Activated CD4-positive, alpha-beta T cell treated with anti-CD3 and anti-CD28 coated beads for 24 hours (primary cell): ENCODE measurements around the gene HSPE1.
"Not testable (repeated sequence)": the region's sequence is repeated elsewhere in the genome, so short reads cannot be mapped to it uniquely, and the experiment has no call there.

Source experiments
- DNase-seq, 2 donors: peaks; one replicate each; pipeline ENCODE4 v3.0.0-alpha.2; 2020; ENCODE audit warnings: low read depth in 2 of 2

Gene HSPE1

DNA sequence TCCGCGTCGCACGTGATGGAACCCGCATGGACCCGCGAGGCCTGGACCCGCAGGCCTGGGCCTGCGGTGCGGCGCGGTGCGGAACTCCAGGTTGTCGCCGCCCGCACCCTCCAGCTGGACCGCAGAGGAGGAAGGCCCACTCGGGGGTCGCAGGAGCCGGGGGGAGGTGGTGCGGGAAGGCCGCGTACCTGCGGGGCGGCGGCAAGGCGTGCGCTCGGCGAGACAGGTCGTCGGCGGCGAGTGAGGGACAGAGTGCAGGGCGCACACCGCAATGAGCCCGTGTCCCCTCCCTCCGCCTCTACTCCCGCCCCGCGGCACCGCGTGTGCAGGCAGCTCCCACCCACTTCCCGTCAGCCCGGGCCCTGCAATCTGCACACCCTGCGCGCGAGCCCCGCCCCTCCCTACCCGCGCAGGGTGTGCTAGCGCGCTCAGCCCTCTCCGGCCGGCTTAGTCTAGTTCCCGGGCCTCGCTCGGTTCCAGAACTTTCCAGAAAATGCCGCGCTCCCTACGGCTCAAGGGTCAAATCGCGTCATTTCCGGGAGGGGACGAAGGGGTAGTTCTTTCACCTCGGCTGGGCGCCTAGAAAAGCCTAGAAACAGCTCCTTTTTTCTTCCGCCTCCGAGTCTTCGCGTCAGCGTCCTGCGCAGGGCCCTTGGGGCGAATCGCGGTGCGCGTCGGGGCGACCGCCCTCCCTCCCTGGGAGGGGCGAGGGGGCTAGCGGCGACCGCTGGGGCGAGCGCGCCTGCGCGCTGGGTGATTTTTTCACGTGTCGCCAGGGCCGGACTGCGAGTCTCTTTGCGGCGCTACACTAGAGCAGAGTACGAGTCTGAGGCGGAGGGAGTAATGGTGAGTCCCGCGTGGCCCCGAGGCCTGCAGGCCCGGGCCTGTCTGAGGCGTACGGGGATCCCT lies at the start of gene HSPE1, which contains the start of gene HSPD1:
Gene HSPE1 (plus strand): TSS at position 786 of the 909 bp plus-strand sequence. CDS start 58 bp downstream, at position 844.
Gene HSPD1 (minus strand): TSS at position 247 of the 909 bp plus-strand sequence. CDS start 992 bp downstream, outside the sequence.
- DNase-seq, result peak; percentile 96 to 97

DNA sequence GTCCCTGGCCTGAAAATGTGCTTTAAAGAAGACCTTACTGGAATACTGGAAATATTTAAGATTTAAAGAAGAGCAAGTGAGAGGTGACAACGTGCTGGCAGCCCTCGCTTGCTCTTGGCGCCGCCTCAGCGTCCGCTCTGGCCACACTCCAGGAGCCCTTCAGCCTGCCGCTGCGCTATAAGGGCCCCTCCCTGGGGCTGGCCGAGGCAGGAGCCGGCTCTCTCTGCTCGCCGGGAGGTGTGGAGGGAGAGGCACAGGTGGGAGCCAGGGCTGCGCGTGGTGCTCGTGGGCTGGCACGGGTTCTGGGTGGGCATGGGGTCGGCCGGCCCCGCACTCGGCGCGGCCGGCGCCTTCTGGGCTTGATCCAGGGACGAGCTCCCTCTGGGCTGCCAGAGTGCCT lies 49.7 kb upstream of the HSPE1 start:
- DNase-seq, result no peak

DNA sequence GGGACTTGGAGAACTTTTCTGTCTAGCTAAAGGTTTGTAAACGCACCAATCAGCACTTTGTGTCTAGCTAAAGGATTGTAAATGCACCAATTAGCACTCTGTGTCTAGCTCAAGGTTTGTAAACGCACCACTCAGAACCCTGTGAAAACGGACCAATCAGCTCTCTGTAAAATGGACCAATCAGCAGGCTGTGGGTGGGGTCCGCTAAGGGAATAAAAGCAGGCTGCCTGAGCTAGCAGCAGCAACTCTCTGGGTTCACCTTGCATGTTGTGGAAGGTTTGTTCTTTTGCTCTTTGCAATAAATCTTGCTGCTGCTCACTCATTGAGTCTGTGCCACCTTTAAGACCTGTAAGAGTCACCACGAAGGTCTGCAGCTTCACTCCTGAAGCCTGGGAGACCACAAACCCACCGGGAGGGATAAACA lies 49.2 kb upstream of the HSPE1 start:
- DNase-seq, result not testable (repeated sequence)

DNA sequence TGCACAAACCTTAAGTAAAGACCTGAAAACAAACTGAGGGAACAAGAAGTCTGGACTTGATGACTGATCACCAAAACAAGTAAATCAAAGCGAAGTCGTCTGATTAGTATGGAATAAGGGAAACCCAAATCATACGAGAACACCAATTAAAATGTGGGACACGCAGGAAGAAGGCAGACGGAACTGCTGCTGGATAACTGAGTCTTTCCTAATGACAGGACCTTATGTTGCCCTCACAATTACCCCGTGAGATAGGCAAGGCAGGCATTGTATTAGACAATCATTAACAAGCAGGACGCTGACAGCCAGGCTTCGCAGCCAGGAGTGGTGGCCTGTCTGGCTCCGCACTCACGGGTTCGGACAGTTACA lies 47.4 kb upstream of the HSPE1 start:
- DNase-seq, result no peak

DNA sequence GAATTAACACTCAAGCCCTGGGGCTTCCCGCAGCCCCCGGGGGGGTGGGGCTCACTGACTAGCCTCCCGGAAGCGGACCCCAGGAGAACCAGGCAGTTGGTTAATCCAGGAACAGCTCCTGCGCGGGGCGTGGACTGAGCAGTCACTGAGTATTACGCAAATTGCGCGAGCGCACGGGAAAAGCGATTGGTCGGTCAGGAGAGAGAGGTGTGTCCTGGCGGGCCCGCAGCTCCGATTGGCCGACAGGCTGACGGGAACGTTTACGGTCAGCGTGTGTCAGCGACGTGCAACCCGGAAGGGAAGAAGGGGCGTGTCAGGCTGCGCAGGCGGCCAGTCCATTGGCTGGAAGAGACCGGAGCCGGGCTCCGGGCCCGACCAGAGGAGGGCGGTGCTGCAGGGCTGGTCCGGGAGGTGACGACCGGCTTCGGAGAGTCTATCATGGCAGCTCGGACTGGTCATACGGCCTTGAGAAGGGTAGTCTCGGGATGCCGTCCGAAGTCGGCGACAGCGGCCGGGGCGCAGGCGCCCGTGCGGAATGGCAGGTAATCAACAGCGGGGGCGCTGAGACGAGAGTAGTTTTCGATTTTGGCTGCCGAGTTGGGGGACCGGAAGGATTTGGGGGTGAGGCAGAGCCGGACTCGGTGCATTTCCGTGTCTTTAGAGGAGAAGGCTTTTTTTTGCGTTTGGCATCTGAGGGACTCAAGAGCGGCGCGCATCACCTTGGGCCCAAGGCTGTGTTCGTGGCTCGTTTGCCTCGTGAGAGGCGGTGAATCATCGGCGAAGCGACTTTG lies 46.9 kb upstream of the HSPE1 start, which contains the start of gene COQ10B:
Gene COQ10B (plus strand): TSS at position 430 of the 791 bp plus-strand sequence. CDS start 9 bp downstream, at position 439.
- peak; percentile 95 for DNase-seq

DNA sequence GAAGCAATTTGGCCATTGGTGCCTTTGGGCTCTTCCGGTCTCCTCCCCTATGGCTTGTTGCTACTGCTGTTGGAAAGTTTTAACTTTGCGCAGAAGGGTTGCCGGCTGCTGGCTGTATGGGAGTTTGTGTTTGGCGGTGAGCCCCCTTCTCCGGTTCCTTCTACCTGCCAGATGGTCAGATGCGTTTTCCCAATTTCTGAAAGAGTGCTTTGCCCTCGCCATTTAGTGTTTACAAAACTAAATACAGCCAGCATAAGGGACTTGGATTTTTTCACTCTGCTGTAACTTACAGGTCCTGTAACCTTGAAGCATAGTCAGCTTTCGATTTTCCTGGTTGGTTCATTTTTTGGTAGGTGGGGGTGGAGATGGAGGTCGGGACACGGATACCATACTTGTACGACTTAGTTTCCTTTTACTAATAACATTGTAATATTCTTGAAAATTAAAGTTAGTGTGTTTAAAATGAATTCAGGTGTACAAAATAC lies 46.2 kb upstream of the HSPE1 start:
- DNase-seq, result no peak

DNA sequence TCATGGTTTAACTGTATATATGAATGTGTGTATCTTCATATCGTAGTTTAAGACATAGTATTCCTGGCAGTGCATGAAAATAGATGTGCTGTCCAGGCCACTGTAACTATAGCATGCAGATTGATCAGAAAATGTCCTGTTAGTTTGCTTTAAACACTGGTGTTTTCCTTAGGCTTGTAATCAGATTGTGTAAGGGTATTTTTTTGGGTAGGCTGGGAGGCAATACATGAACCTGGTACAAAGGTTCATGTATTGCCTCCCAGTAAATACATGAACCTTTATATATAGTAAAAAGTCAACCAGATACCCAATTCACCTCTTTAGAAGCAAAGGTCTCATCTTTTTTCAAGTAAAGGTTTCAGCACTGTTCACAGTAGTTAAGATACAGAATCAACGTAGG lies 45.3 kb upstream of the HSPE1 start:
- DNase-seq, result no peak

DNA sequence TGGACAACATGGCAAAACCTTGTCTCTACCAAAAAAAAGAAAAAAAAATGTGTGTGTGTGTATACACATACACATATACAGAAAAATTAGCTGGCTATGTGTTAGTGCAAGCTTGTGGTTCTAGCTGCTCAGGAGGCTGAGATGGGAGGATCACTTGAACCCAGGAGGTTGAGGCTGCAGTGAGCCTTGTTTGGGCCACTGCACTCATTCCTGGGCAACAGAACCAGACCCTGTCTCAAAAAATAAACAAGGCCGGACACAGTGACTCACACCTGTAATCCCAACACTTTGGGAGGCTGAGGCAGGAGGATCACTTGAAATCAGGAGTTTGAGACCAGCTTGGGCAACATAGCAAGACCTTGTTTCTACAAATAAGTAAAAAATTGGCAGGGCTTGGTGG lies 44.8 kb upstream of the HSPE1 start:
- no peak for DNase-seq

DNA sequence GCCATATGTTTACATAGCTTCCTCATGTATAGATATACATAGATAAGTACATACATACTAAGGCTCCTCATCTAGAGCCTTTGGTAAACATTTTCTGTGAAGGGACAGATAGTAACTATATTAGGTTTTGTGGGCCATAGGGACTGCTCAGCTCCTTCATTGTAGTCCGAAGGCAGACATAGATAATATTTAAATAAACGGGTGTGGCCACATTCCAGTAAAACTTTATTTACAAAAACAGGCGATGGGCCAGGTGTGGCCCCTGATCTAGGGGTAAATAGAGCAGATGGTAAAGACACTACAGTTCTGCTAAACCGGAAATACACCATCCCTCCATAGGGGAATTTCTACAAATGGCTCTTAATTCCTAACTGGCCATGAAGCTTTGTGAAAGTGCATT lies 39.5 kb upstream of the HSPE1 start:
- no peak for DNase-seq

DNA sequence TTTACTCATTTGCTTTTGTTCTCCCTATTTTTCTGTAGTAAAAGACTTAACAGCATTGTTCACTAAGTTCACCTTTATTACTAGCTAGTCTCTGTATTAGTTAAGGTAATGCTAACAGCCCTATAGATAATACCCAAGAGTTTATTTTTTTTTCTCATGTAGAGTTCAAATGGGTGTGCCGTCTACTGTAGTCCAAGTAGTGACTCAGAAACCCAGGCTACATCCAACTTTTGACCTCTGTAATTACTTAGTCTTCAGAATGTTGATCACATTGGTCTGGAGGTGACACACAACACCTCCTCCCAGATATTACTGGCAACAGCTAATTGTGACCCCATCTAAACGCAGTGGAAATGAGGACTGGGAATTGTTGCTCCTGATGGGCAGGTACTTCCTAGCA lies 39.1 kb upstream of the HSPE1 start:
- DNase-seq, result no peak

DNA sequence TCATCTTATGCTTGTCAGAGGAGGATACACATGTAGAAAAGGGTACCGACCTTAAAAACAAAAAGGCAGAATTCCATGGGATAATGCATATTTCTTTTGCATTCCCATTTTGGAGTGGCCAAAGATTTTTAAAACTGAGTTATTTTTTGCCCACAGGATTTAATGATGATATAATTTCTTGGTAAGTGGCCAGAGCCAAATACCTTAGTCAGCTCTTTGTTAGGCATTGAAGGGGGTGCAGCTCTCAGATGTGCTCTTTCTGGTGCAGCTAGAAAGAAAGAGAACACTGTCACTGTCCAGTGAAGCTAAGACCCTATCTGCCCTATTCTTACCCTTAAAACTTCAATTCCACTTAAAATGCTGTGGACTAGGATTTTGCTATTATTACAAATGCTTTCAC lies 36.0 kb upstream of the HSPE1 start:
- no peak for DNase-seq

DNA sequence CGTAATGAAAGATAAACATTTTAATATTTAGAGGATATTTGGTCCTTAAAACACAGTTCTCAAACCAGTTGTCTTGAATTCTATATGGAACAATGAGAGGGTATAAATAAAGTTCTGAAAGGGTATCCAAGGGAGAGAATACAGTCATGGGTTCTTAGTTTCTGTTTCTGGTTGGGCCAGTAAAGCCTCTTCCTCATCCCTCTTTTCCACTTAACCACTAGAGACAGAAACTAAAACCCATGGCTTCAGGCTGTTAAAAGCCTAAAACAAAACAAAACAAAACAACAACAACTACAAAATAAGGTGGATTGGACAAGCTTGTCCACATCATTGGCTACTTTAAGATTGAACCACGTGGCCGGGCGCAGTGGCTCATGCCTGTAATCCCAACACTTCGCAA lies 28.0 kb upstream of the HSPE1 start:
- no peak for DNase-seq

DNA sequence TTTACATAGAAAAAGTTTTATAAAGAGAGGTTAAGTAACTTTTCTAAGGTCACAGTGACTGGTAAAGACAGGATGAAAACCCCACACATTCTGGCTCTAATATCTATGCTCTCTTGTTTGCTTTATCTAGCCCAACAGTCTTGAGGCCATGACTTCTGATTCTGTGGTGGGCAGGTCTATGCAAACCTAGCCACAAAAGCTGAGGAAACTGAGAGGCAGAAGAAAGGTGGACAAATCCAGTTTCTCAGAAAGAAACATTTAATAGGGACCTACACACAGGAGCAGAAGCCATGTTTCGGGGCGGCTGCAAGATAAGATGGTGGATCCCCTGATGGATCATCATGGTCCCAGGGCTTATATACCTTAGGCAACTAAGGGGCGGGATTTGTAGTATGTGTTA lies 22.4 kb upstream of the HSPE1 start:
- DNase-seq, result no peak

DNA sequence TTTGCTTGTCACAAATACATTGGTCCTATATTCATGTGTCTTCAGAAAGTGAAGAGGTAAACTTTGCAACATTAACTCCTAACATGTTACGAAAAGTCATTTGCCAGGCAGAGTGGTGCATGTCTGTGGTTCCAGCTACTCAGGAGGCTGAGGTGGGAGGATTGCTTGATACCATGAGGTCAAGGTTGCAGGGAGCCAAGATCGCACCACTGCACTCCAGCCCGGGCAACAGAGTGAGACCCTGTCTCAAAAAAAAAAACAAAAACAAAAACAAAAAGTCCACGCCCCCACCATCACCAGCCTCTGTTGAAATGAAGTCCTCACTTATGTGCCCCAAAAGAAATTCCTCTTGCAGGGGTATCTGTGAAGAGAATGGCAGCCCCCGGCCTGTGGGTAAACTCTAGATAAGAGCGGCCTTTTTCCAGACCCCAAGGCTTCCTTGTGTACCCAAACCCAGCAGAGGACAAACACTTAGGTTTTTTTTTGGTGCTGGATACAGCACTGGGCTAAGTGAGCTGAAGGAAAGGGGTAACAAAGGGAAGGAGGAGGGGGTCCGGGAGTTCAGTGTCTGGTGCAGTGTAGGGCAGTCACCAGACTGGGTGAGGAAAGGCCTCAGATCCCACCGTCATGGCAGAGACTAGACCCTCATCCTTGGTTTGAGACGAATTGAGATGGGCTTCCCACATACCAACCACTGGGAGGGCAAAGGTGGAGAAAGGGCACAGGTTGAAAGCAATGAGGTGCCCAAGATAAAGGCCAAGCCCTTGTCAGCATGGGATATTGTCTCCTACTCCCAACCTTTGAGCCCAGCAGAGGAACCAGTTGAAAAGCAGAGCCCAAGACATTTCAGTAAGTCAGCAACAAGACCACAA lies 19.8 kb upstream of the HSPE1 start:
- DNase-seq, result no peak

DNA sequence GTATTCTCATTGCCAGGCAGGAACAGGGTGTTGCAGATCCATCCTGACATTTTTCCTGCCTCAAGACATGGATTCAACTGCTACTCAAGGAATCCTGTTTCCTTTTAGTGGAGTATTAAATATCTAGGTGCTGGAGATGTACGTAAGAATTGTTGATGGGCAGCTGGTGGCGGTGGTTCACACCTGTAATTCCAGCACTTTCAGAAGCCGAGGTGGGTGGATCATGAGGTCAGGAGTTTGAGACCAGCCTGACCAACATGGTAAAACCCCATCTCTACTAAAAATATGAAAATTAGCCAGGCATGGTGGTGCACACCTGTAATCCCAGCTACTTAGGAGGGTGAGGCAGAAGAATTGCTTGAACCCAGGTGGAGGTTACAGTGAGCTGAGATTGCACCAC lies 15.9 kb upstream of the HSPE1 start:
- DNase-seq, result not testable (repeated sequence)

DNA sequence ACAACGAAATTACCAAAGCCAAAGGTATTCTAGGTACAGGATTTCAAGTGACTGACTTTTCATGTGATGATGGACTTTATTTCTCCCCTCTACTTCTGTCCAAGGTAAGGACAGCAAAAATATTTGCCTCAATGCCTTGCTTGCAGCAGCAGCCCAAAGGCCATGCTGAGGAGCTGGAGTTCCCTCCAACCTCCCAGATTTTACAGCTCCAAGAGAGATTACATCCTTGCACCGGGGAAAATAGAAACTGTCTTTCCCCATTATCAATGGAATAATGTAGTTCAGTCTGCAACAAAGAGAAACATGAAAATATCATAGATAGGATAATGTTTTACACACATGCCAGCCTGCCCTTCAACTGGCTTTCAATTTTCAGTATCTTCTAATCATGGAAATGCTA lies 14.0 kb upstream of the HSPE1 start:
- DNase-seq, result no peak

DNA sequence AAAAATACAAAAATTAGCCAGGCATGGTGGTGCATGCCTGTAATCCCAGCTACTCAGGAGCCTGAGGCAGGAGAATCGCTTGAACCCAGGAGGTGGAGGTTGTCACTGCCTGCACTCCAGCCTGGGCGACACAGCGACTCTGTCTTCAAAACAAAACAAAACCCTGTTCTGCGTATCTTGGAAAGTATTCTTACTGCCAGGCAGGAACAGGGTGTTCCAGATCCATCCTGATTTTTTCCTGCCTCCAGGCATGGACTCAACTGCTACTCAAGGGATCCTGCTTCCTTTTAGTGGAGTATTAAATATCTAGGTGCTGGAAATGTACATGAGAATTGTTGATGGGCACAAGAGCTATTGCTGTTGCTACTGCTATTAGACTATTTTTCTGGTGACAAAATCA lies 12.8 kb upstream of the HSPE1 start:
- DNase-seq, result no peak

DNA sequence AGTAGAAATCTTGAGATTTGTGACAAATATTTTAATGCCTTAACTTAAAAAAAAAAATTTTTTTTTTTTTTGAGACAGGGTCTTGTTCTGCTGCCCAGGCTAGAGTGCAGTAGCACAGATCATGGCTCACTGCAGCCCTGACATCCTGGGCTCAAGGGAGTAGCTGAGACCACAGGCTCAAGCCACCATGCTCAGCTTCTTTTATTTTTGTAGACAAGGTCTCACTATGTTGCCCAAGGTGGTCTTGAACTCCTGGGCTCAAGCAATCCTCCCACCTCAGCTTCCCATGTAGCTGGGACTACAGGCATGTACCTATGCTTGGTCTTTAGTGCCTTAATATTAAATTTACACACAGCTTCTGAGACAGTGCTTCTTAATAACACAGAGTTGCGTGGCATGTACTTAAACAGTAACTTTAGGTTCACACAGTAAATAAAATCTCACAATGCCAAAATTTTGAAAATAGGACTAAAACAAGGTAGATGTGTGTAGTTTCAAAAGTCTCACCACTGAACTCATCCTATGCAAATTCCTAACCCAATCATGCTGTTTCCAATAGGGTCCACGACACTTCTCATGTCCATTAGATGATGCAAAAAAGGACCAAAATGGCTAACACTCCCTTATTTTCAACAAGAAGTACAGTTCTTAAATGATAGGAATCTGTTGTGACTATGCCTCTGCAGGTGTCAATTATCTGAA lies 4.6 kb upstream of the HSPE1 start:
- DNase-seq, result no peak

DNA sequence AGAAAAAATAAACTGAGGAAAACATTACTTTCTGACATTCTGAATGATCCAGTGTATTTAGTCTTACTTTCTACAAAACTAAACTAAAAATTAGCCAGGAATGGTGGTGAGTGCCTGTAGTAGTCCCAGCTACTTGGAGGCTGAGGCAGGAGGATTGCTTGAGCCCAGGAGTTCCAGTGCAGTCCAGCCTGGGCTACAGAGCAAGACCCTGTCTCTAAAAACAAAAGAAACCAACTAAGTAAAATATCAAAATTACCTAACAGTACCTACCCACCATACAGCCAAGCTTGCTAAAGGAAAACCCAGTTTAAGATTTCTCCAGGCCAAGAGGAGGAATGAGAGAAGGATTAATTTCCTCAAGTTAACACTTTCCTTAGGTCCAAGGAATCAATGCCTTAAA lies 3.5 kb upstream of the HSPE1 start:
- no peak for DNase-seq

DNA sequence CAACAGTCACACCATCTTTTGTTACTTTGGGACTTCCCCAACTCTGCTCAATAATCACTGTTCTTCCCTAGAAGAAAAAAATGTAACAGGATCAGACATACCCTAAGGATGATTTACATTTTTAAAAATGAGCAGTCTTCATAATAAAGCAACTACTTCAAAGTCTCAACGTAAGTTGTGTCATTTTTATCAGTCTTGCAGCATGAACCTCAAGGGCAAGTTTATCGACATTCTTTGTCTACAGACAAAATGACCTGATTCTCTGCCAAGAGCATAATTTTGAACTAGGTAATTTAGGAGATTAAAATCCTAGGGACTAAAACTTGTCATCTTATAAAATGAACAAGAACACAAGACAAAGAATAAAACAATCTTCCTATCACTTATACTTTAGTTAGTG lies 2.9 kb upstream of the HSPE1 start:
- DNase-seq, result no peak
